ENCODE data around the gene CTNND1. TPM values are rescaled to one million over a fixed set of nuclear protein-coding genes. Genes with fewer than 3 reads are reported as not detected.
A peak's percentile ranks its signal among the peaks of the same experiment; 100 is the strongest.
"Not testable (repeated sequence)": the region's sequence is repeated elsewhere in the genome, so short reads cannot be mapped to it uniquely, and the experiment has no call there.

CTNND1 gene, protein sequence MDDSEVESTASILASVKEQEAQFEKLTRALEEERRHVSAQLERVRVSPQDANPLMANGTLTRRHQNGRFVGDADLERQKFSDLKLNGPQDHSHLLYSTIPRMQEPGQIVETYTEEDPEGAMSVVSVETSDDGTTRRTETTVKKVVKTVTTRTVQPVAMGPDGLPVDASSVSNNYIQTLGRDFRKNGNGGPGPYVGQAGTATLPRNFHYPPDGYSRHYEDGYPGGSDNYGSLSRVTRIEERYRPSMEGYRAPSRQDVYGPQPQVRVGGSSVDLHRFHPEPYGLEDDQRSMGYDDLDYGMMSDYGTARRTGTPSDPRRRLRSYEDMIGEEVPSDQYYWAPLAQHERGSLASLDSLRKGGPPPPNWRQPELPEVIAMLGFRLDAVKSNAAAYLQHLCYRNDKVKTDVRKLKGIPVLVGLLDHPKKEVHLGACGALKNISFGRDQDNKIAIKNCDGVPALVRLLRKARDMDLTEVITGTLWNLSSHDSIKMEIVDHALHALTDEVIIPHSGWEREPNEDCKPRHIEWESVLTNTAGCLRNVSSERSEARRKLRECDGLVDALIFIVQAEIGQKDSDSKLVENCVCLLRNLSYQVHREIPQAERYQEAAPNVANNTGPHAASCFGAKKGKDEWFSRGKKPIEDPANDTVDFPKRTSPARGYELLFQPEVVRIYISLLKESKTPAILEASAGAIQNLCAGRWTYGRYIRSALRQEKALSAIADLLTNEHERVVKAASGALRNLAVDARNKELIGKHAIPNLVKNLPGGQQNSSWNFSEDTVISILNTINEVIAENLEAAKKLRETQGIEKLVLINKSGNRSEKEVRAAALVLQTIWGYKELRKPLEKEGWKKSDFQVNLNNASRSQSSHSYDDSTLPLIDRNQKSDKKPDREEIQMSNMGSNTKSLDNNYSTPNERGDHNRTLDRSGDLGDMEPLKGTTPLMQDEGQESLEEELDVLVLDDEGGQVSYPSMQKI
- 10 to 100 TPM; 58.2 to 63.2 TPM for total RNA-seq

- Histone ChIP-seq H3K4me1 (peaks cover 0 to 33% of the 10 kb centered on the region in 2 donors), H3K9me3 (no peaks in the 10 kb centered on the region), H3K4me3 (peak within 1 kb of the TSS; percentile 66 to 67), H3K27ac (peak within 1 kb of the TSS; percentile 92 to 97), H3K27me3 (no peaks in the 10 kb centered on the region), H3K36me3 (no peaks in the 10 kb centered on the region)
- no peak for TF ChIP-seq CTCF (IDR thresholded peaks at IDR 0.05)
- peak; percentile 95 for DNase-seq (ENCODE audit: low spot score)
Measured at GRCh38 chr11:57761301-57762234, at the start of gene CTNND1. TSS of gene CTNND1 (plus strand) at chr11:57761802. CDS start at chr11:57791479, 29,677 bp downstream.

DNA sequence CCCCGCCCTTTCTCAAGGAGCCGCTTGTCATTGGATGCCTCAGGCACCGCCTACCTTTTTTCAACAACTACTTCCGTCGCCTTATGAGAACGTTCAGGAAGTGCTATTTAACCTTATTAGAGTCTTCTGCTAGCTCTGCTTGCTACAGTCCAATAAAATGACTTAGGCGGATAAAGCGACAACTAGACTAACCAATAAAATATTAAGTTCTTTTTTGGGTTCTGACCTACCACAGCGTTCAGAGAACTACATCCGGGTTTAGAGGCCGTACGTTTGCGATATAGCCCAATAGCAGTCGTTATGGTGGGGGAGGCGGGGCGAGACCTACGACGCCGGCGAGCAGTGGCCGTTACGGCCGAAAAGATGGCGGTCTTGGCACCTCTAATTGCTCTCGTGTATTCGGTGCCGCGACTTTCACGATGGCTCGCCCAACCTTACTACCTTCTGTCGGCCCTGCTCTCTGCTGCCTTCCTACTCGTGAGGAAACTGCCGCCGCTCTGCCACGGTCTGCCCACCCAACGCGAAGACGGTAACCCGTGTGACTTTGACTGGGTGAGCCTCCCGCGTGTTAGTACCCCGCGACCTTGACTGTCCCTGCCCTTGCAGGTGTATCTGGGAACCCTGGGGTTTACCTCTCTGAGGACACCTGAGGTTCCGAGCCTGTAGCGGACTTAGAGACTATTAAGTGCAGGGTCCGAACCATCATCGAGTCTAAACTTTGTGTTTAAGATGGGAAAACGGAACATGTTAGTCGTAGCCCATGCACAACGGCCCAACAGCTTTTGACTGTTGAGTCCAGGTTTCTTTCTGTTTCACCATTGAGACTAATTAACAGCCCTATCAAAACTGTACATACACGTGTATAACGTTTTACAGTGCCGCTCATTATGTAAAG is 49.1 kb upstream of the CTNND1 start, which contains the start of gene TMX2:
TMX2 (plus strand) TSS at position 338 of the 895 bp plus-strand sequence; CDS start at position 364, 26 bp downstream.
- Histone ChIP-seq H3K27me3 (no peaks in the 10 kb centered on the region), H3K4me1 (peaks cover 0 to 33% of the 10 kb centered on the region in 2 donors), H3K4me3 (peak within 1 kb of the TSS; percentile 78 to 92), H3K27ac (peak within 1 kb of the TSS; percentile 86 to 88), H3K9me3 (no peaks in the 10 kb centered on the region), H3K36me3 (no peaks in the 10 kb centered on the region)
- DNase-seq (ENCODE audit: low spot score), result peak; percentile 94
- no peak for TF ChIP-seq CTCF (IDR thresholded peaks at IDR 0.05)

- no peaks in the 10 kb centered on the region for H3K27me3 ChIP-seq
- no peak overlapping the region for H3K27ac ChIP-seq
- H3K4me3 ChIP-seq, result peak overlapping the region; percentile 78 to 92
- H3K36me3 ChIP-seq, result no peaks in the 10 kb centered on the region
- DNase-seq (ENCODE audit: low spot score), result no peak
- no peaks in the 10 kb centered on the region for H3K9me3 ChIP-seq
- H3K4me1 ChIP-seq, result peaks cover 0 to 33% of the 10 kb centered on the region in 2 donors
- no peak for TF ChIP-seq CTCF (IDR thresholded peaks at IDR 0.05)
Measured at GRCh38 chr11:57713835-57714234, 47.8 kb upstream of the CTNND1 start.

- not testable (repeated sequence) for H3K36me3 ChIP-seq; H3K27me3 ChIP-seq; H3K4me3 ChIP-seq; DNase-seq (ENCODE audit: low spot score); H3K9me3 ChIP-seq; H3K27ac ChIP-seq
- H3K4me1 ChIP-seq, result peaks cover 0 to 23% of the 10 kb centered on the region in 2 donors
Measured at GRCh38 chr11:57716726-57717125, 44.9 kb upstream of the CTNND1 start.

DNA sequence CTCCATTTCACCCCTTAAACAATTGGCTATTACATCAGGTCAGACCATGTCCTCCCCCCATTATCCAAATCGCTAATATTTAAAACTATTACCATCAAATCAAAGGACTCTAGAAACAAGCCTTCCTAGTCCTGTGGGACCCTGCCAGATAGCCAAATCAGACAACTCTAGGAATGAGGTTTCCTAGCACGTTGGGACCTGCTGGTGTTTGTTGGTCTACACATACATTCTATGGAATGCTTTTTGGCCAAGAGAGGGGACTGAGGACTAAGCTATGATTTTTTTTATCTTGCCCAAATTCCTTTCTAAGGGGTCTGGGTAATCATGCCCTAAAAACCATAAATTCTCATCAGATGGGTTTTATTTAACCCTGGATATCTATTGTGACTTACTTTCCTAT is 34.4 kb upstream of the CTNND1 start:
- no peaks in the 10 kb centered on the region for H3K27me3 ChIP-seq
- no peaks in the 10 kb centered on the region for H3K36me3 ChIP-seq
- H3K4me1 ChIP-seq, result no peaks in the 10 kb centered on the region
- H3K4me3 ChIP-seq, result no peak overlapping the region
- no peaks in the 10 kb centered on the region for H3K9me3 ChIP-seq
- DNase-seq (ENCODE audit: low spot score), result no peak
- no peak overlapping the region for H3K27ac ChIP-seq
- TF ChIP-seq CTCF (IDR thresholded peaks at IDR 0.05), result no peak

All from right atrium auricular region (tissue), 2 donors.